BLaER1 treated with 17β-estradiol and CSF1 and Interleukin-3, amounts not matched to agents 10 nM and 100 nM (cell line): ENCODE measurements around the gene PRKG1.

Experiments
- H3K27ac ChIP-seq, 11 experiments: shearing (Covaris generic); formaldehyde crosslinking; 2 replicates each; pipeline ENCODE4 v1.8.1; 2022
- H3K27me3 ChIP-seq, 11 experiments: shearing (Covaris generic); formaldehyde crosslinking; 2 replicates each; pipeline ENCODE4 v1.8.1; 2022
- H3K36me3 ChIP-seq, 11 experiments: shearing (Covaris generic); formaldehyde crosslinking; 2 replicates each; pipeline ENCODE4 v1.8.1; 2022
- H3K4me1 ChIP-seq, 10 experiments: shearing (Covaris generic); formaldehyde crosslinking; 2 replicates each; pipeline ENCODE4 v1.8.1; 2022
- H3K4me2 ChIP-seq, 11 experiments: shearing (Covaris generic); formaldehyde crosslinking; 2 replicates each; pipeline ENCODE4 v1.8.1; 2022
- H3K4me3 ChIP-seq, 10 experiments: shearing (Covaris generic); formaldehyde crosslinking; 2 replicates each; pipeline ENCODE4 v1.8.1; 2022
- H3K9ac ChIP-seq, 11 experiments: shearing (Covaris generic); formaldehyde crosslinking; 2 replicates each; pipeline ENCODE4 v1.8.1; 2022
- H3K9me3 ChIP-seq, 11 experiments: shearing (Covaris generic); formaldehyde crosslinking; replicated peaks in 1 of 11; 2 replicates each; pipeline ENCODE4 v1.8.1; 2022
- H4K20me1 ChIP-seq, 11 experiments: shearing (Covaris generic); formaldehyde crosslinking; 2 replicates each; pipeline ENCODE4 v1.8.1; 2022
- Cebpa-rat ChIP-seq, 11 experiments: shearing (Covaris generic); IDR thresholded peaks; 2 replicates each; pipeline ENCODE4 v1.8.1; 2022

PRKG1 gene

DNA sequence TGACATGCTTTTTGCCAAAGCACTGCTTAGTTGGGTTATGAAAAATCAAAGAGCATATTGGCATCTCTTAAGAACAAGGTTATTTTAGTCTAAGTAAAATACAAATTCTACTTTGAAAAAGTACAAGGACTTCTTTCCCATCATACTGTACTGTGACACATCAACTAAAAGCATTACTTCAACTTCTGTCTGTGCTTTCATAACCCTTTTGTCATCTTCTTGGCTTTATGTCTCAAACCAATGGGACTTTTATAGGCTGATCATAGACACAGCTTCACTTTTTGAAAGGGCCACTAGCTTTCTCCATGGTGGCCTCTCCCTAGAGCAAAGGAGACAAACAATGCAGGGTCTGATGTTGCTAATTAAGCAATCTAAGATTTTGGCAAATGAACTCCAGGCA lies 814.0 kb downstream of the PRKG1 start:
- H3K4me2 ChIP-seq: no peak overlapping the region
- H3K4me1 ChIP-seq: no peaks in the 10 kb centered on the region
- H3K4me3 ChIP-seq: no peak overlapping the region
- no peak overlapping the region for H3K9ac ChIP-seq
- H4K20me1 ChIP-seq: no peaks in the 10 kb centered on the region
- H3K36me3 ChIP-seq: no peaks in the 10 kb centered on the region
- no peaks in the 10 kb centered on the region for H3K27me3 ChIP-seq
- TF ChIP-seq Cebpa-rat (IDR thresholded peaks at IDR 0.05): no peak
- H3K9me3 ChIP-seq: no peaks in the 10 kb centered on the region
- no peak overlapping the region for H3K27ac ChIP-seq

DNA sequence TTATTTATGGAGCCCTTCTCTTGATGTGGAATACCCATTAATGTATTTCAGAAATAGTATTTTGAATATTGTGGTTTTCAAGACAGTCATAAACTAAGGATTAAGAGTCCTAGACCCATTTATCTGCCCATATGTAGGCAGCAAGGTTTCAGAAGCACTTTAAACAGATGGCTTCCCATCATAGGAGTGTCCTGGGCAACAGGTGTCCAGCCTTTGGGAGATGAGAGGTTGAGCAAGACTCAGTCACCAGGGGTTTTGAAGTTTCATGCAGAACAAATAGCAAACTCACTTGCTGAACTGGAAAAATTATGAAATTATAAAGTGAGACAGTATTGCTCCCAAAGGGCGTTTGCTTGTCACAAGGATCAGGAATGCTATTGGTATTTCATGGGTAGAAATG lies 818.0 kb downstream of the PRKG1 start:
- no peak overlapping the region for H3K4me2 ChIP-seq
- H3K9ac ChIP-seq: no peak overlapping the region
- no peak for TF ChIP-seq Cebpa-rat (IDR thresholded peaks at IDR 0.05)
- H3K27ac ChIP-seq: no peak overlapping the region
- no peak overlapping the region for H3K4me3 ChIP-seq
- H3K36me3 ChIP-seq: no peaks in the 10 kb centered on the region
- H4K20me1 ChIP-seq: no peaks in the 10 kb centered on the region
- no peaks in the 10 kb centered on the region for H3K27me3 ChIP-seq
- H3K4me1 ChIP-seq: no peaks in the 10 kb centered on the region
- H3K9me3 ChIP-seq: no peaks in the 10 kb centered on the region

DNA sequence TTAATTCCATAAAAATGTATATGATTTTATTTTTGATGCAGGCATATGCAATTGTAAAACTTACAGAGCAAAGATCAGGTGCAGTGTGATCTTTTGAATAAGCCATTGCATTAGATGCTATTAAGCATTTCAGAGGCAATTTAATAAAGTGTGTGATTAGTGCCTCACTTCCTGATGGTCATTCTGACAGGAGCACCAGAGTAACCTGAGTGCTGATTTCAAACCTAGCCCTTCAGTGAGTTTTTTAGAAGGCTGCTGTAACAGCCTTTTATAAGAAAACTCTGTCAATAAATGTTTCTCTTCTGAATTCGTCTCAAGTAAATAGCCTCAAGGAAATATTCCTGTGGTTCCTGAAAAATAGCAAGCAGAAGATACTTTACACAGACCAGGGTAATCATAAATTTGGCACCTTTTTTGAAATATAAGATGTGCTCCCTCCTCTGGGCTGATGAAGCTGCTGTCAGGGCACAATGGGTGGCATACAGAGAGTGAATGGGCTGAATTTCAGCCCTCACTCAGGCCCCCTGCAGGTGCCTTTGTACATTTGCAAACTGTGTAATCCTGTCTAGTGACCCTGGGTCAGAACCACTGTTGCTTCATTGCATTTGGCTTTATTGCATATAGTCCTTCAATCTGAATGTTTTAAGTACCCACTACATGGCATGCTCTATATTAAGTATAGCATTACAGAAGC lies 818.8 kb downstream of the PRKG1 start:
- H3K27ac ChIP-seq: no peak overlapping the region
- H3K36me3 ChIP-seq: no peaks in the 10 kb centered on the region
- no peaks in the 10 kb centered on the region for H4K20me1 ChIP-seq
- no peak for TF ChIP-seq Cebpa-rat (IDR thresholded peaks at IDR 0.05)
- H3K9me3 ChIP-seq: no peaks in the 10 kb centered on the region
- H3K4me3 ChIP-seq: no peak overlapping the region
- no peaks in the 10 kb centered on the region for H3K27me3 ChIP-seq
- H3K4me1 ChIP-seq: no peaks in the 10 kb centered on the region
- no peak overlapping the region for H3K4me2 ChIP-seq
- H3K9ac ChIP-seq: no peak overlapping the region

DNA sequence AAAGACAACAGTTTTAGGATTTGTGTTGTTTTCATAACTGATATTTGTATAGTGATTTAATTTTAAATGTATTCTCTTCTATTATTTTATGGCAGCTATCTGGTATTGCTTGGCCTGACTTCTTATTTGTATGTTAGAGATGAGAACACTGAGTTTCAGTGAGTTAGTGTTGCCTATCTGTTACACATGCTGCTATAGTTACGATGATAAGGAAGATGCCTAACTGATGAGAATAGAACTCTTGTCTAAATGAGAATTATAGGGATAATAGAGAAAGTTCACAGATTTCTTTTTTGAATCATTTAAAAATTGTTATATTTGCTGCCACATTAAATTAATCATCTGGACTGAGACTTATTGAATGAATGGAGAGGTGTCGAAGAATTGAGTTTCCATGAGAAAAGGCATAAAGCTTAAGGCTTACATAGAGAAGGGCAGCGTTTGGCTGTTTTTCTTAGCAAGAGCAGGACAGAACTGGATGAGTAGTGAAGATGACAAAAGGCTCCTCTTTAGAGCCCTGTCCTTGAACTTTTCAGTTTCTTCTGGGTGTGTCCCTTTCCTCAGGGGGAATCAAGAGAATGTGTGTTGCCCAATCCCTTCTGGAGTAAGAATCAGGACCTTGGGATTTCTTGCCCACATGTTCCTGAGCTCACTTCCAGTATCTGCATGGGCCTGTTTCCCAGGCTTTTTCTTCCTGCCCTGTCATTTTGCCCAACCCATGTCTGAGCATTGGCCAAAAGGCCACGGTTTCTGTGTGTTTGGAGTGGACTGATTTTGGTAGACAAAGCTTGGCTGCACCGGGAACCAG lies 820.7 kb downstream of the PRKG1 start:
- H3K27ac ChIP-seq: no peak overlapping the region
- no peak overlapping the region for H3K4me2 ChIP-seq
- H4K20me1 ChIP-seq: no peaks in the 10 kb centered on the region
- no peaks in the 10 kb centered on the region for H3K4me1 ChIP-seq
- no peaks in the 10 kb centered on the region for H3K27me3 ChIP-seq
- no peaks in the 10 kb centered on the region for H3K36me3 ChIP-seq
- no peak overlapping the region for H3K4me3 ChIP-seq
- no peaks in the 10 kb centered on the region for H3K9me3 ChIP-seq
- no peak overlapping the region for H3K9ac ChIP-seq
- no peak for TF ChIP-seq Cebpa-rat (IDR thresholded peaks at IDR 0.05)

DNA sequence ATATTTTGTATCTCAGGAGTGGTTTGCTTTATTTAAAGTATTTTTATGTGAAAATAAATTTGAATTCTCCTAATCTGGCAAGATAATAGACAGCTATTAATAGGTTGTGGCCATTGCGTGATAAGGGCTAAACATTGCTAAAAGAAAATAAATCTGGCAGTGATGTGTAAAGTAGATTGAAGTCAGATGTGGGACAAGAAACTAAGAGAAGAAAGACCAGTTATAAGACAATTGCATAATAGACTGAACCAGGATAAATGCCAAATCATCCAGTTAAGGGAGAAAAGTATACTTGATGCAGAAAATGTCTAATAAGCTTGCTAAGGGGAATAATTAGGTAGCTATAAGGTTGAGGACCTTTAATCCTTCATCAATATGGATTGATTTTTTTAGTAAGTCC lies 822.6 kb downstream of the PRKG1 start:
- Histone ChIP-seq H3K4me2 (no peak overlapping the region), H3K9ac (no peak overlapping the region), H3K27me3 (no peaks in the 10 kb centered on the region), H3K4me1 (no peaks in the 10 kb centered on the region), H3K4me3 (no peak overlapping the region), H3K9me3 (no peaks in the 10 kb centered on the region), H4K20me1 (no peaks in the 10 kb centered on the region), H3K27ac (no peak overlapping the region), H3K36me3 (no peaks in the 10 kb centered on the region)
- TF ChIP-seq Cebpa-rat (IDR thresholded peaks at IDR 0.05): no peak

DNA sequence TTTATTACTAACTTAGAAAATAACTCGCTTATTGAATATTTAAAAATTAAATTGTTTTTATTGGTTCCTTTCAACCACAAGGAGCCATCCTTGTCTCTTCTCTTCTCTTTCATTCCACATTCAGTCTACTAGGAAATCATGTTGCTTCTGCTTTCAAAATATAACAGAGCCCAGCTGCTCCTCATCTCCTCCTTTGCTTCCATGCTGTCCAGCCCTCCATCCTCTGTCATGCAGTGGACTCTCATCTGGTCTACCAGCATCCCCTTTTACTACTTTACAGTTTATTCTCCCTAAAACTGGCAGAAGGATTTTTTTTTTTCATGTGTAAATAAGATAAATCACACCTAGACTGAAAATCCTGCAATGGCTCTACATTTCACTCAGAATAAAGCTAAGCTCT lies 823.3 kb downstream of the PRKG1 start:
- no peaks in the 10 kb centered on the region for H3K9me3 ChIP-seq
- H3K4me2 ChIP-seq: no peak overlapping the region
- no peak for TF ChIP-seq Cebpa-rat (IDR thresholded peaks at IDR 0.05)
- H3K27me3 ChIP-seq: no peaks in the 10 kb centered on the region
- no peak overlapping the region for H3K27ac ChIP-seq
- H4K20me1 ChIP-seq: no peaks in the 10 kb centered on the region
- no peaks in the 10 kb centered on the region for H3K4me1 ChIP-seq
- H3K4me3 ChIP-seq: no peak overlapping the region
- no peak overlapping the region for H3K9ac ChIP-seq
- no peaks in the 10 kb centered on the region for H3K36me3 ChIP-seq

DNA sequence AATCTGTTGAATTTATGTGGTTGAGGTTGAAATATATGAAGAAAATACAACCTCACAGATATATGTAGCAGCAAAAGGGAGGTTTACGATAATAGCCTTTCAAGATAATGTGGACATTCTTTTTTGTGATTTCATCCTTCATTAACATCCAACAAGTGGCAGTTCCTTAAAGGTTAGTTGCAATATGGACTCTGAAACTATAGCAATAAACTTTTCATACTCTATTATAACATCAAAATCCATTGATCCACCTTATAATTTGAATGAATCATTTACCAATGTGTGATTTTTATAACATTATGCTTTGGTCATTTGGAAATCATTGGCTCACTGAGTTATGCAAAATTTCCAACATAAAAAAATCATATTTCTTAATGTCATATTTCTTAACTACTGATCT lies 825.9 kb downstream of the PRKG1 start:
- Histone ChIP-seq H3K27ac (no peak overlapping the region), H3K27me3 (no peaks in the 10 kb centered on the region), H3K9ac (no peak overlapping the region), H3K9me3 (no peaks in the 10 kb centered on the region), H4K20me1 (no peaks in the 10 kb centered on the region), H3K36me3 (no peaks in the 10 kb centered on the region), H3K4me1 (no peaks in the 10 kb centered on the region), H3K4me2 (no peak overlapping the region), H3K4me3 (no peak overlapping the region)
- no peak for TF ChIP-seq Cebpa-rat (IDR thresholded peaks at IDR 0.05)

DNA sequence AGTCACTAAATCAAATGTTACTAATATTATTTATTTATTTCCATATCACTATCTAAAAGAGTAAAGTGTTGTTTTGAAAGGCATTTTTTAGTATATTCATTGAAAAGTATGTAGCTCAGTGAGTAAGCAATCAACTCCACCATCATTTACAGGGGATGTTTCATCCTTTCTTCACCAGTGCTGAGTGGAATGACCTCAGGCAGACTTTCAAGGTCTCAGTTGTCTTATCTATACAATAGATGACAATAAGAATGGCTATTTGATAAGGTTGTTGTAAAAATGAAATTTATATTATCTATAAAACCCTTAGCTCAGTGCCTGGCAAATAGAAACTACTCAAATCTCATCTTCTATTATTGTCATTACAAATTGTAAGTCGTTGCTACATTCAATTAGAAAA lies 829.4 kb downstream of the PRKG1 start:
- no peaks in the 10 kb centered on the region for H3K27me3 ChIP-seq
- H3K36me3 ChIP-seq: no peaks in the 10 kb centered on the region
- no peak overlapping the region for H3K27ac ChIP-seq
- no peaks in the 10 kb centered on the region for H3K9me3 ChIP-seq
- H3K4me1 ChIP-seq: no peaks in the 10 kb centered on the region
- TF ChIP-seq Cebpa-rat (IDR thresholded peaks at IDR 0.05): no peak
- H4K20me1 ChIP-seq: no peaks in the 10 kb centered on the region
- no peak overlapping the region for H3K9ac ChIP-seq
- H3K4me2 ChIP-seq: no peak overlapping the region
- no peak overlapping the region for H3K4me3 ChIP-seq

DNA sequence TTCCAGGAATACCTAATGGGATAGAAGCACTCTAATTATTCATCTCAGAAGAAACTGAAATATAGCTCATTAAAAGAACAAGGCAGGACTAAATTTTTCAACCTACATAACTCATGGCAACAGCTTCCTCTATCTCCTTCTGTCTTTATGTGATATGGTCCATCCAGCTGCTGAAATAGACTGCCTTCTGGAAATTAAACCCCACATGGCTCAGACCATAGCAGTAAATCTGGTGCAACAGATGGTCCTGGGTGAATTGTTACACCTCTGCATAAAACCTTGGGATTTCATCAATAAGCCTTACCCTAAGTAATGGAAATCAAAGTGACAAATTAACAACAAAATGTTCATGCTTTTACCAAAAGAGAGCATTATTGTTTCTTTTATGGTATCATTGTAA lies 830.7 kb downstream of the PRKG1 start:
- Histone ChIP-seq H4K20me1 (no peaks in the 10 kb centered on the region), H3K27me3 (no peaks in the 10 kb centered on the region), H3K9ac (no peak overlapping the region), H3K4me1 (no peaks in the 10 kb centered on the region), H3K9me3 (no peaks in the 10 kb centered on the region), H3K36me3 (no peaks in the 10 kb centered on the region), H3K27ac (no peak overlapping the region), H3K4me3 (no peak overlapping the region), H3K4me2 (no peak overlapping the region)
- TF ChIP-seq Cebpa-rat (IDR thresholded peaks at IDR 0.05): no peak

DNA sequence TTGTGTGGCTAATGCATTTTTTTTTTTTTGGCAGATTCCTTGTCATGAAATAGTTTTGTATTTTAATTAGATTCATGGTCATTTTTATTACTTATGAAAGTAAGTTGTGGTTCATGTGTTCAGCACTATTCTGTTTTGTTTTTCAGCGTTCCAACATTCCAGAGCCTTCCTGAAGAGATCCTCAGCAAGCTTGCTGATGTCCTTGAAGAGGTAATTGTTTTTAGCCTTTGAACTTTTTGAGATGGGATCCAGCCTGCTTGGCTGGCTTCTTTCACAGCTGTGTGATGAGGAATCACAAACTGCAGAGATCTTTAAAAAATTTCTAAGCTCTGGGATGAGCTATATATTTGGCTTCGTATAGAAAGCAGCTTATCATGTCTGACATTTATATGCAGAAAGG lies 833.1 kb downstream of the PRKG1 start:
- Histone ChIP-seq H3K36me3 (no peaks in the 10 kb centered on the region), H3K9me3 (no peaks in the 10 kb centered on the region), H3K4me2 (no peak overlapping the region), H3K4me1 (no peaks in the 10 kb centered on the region), H3K27ac (no peak overlapping the region), H3K4me3 (no peak overlapping the region), H3K27me3 (no peaks in the 10 kb centered on the region), H4K20me1 (no peaks in the 10 kb centered on the region), H3K9ac (no peak overlapping the region)
- no peak for TF ChIP-seq Cebpa-rat (IDR thresholded peaks at IDR 0.05)
